ENCODE results near the gene CEMIP. TPM values are rescaled to one million over a fixed set of nuclear protein-coding genes. Genes with fewer than 3 reads are reported as not detected.

Gene CEMIP
- total RNA-seq, 3 donors from 2014 or later: under 0.01 to 0.66 (median 0.59) TPM

GRCh38 chr15:80839764-80840130 is 60.6 kb downstream of the CEMIP start:
- no peak overlapping the region for H3K4me3 ChIP-seq
- H3K4me1 ChIP-seq: no peaks in the 10 kb centered on the region
- intact Hi-C loops (cut with DNase I; ENCODE audit: low total_unique reads): no loop called here
- H3K27me3 ChIP-seq: peaks cover 0 to 19% of the 10 kb centered on the region in 2 donors
- TF ChIP-seq POLR2A (IDR thresholded peaks at IDR 0.05) (no peak), CTCF (IDR thresholded peaks at IDR 0.05) (no peak), POLR2AphosphoS5 (IDR thresholded peaks at IDR 0.05) (no peak)
- no peak overlapping the region for H3K27ac ChIP-seq
- no peak for DNase-seq (ENCODE audit: low spot score in 2 of 2)
- no peaks in the 10 kb centered on the region for H3K9me3 ChIP-seq
- H3K36me3 ChIP-seq: no peaks in the 10 kb centered on the region

GRCh38 chr15:80840182-80841130 is 61.3 kb downstream of the CEMIP start:
- peaks cover 0 to 19% of the 10 kb centered on the region in 2 donors for H3K27me3 ChIP-seq
- no peak overlapping the region for H3K4me3 ChIP-seq
- no peak for TF ChIP-seq POLR2AphosphoS5 (IDR thresholded peaks at IDR 0.05)
- TF ChIP-seq POLR2A (IDR thresholded peaks at IDR 0.05): no peak
- TF ChIP-seq CTCF (IDR thresholded peaks at IDR 0.05): no peak
- no peak for DNase-seq (ENCODE audit: low spot score in 2 of 2)
- no peaks in the 10 kb centered on the region for H3K36me3 ChIP-seq
- no peaks in the 10 kb centered on the region for H3K9me3 ChIP-seq
- H3K27ac ChIP-seq: no peak overlapping the region
- H3K4me1 ChIP-seq: no peaks in the 10 kb centered on the region
- intact Hi-C loops (cut with DNase I; ENCODE audit: low total_unique reads): no loop called here

GRCh38 chr15:80841541-80841940 is 62.4 kb downstream of the CEMIP start:
- Histone ChIP-seq H3K27ac (no peak overlapping the region), H3K9me3 (no peaks in the 10 kb centered on the region), H3K4me1 (no peaks in the 10 kb centered on the region), H3K27me3 (peaks cover 0 to 19% of the 10 kb centered on the region in 2 donors), H3K4me3 (no peak overlapping the region), H3K36me3 (no peaks in the 10 kb centered on the region)
- intact Hi-C loops (cut with DNase I; ENCODE audit: low total_unique reads): no loop called here
- DNase-seq (ENCODE audit: low spot score in 2 of 2): no peak
- TF ChIP-seq CTCF (IDR thresholded peaks at IDR 0.05): no peak
- no peak for TF ChIP-seq POLR2A (IDR thresholded peaks at IDR 0.05)
- no peak for TF ChIP-seq POLR2AphosphoS5 (IDR thresholded peaks at IDR 0.05)

GRCh38 chr15:80844011-80844732 is 65.0 kb downstream of the CEMIP start:
- Histone ChIP-seq H3K27ac (no peak overlapping the region), H3K36me3 (no peaks in the 10 kb centered on the region), H3K27me3 (peaks cover 0 to 14% of the 10 kb centered on the region in 2 donors), H3K9me3 (no peaks in the 10 kb centered on the region), H3K4me1 (no peaks in the 10 kb centered on the region), H3K4me3 (no peak overlapping the region)
- TF ChIP-seq POLR2A (IDR thresholded peaks at IDR 0.05) (no peak), POLR2AphosphoS5 (IDR thresholded peaks at IDR 0.05) (no peak), CTCF (IDR thresholded peaks at IDR 0.05) (no peak)
- intact Hi-C loops (cut with DNase I; ENCODE audit: low total_unique reads): no loop called here
- peak in 1 of 2 donors; percentile 22 for DNase-seq (ENCODE audit: low spot score in 2 of 2)

Data from breast epithelium (tissue), 4 donors.